SK-N-SH treated with all-trans-retinoic acid at 6 μM for 48 hours (cell line): ENCODE results near the gene SYVN1.

Experiments used
- ATAC-seq: fragments of 200-7000 bp; cut with Tn5 transposase; 3 replicates; pipeline ENCODE4 v1.9.1; 2020; ENCODE audit warnings: mild to moderate bottlenecking, moderate library complexity
- ARNTL ChIP-seq: fragments of 450-650 bp; formaldehyde crosslinking; IDR thresholded peaks from 2 replicates; pipeline ENCODE4 v1.5.0; 2020; ENCODE audit warnings: low read depth, mild to moderate bottlenecking, moderate library complexity, borderline replicate concordance
- BACH2 ChIP-seq: fragments of 250-450 bp; sonication (Bioruptor Pico); IDR thresholded peaks from 2 replicates; pipeline ENCODE4 v1.9.0; 2021; ENCODE audit warnings: mild to moderate bottlenecking, borderline replicate concordance
- CSDC2 ChIP-seq: fragments of 250-450 bp; sonication (Bioruptor Pico); IDR thresholded peaks from 2 replicates; pipeline ENCODE4 v1.5.0; 2020; ENCODE audit warnings: mild to moderate bottlenecking, moderate library complexity
- ESRRG ChIP-seq: fragments of 250-450 bp; sonication (Bioruptor Pico); IDR thresholded peaks from 2 replicates; pipeline ENCODE4 v1.6.1; 2021; ENCODE audit warnings: mild to moderate bottlenecking
- GLIS3 ChIP-seq: fragments of 250-450 bp; sonication (Bioruptor Pico); IDR thresholded peaks from 2 replicates; pipeline ENCODE4 v1.5.0; 2020; ENCODE audit warnings: mild to moderate bottlenecking, moderate library complexity
- ISL1 ChIP-seq: fragments of 250-450 bp; sonication (Bioruptor Pico); IDR thresholded peaks from 2 replicates; pipeline ENCODE4 v2.1.2; 2022; ENCODE audit warnings: mild to moderate bottlenecking, moderate library complexity
- OSR1 ChIP-seq: fragments of 250-450 bp; sonication (Bioruptor Pico); IDR thresholded peaks from 2 replicates; pipeline ENCODE4 v1.8.0; 2022; ENCODE audit warnings: moderate library complexity, mild to moderate bottlenecking, inconsistent platforms
- PPARA ChIP-seq: fragments of 250-450 bp; sonication (Bioruptor Pico); IDR thresholded peaks from 2 replicates; pipeline ENCODE4 v1.5.0; 2020; ENCODE audit warnings: mild to moderate bottlenecking, borderline replicate concordance
- RARB ChIP-seq: fragments of 250-450 bp; sonication (Bioruptor Pico); IDR thresholded peaks from 2 replicates; pipeline ENCODE4 v1.8.0; 2021; ENCODE audit warnings: mild to moderate bottlenecking, moderate library complexity
- SNAI2 ChIP-seq: fragments of 250-450 bp; sonication (Bioruptor Pico); IDR thresholded peaks from 2 replicates; pipeline ENCODE4 v1.5.0; 2020; ENCODE audit warnings: mild to moderate bottlenecking, moderate library complexity
- TCF4 ChIP-seq: fragments of 250-450 bp; sonication (Bioruptor Pico); IDR thresholded peaks from 2 replicates; pipeline ENCODE4 v1.8.0; 2021; ENCODE audit warnings: mild to moderate bottlenecking, moderate library complexity, borderline replicate concordance
- ZC3H10 ChIP-seq: fragments of 250-450 bp; sonication (Bioruptor Pico); IDR thresholded peaks from 2 replicates; pipeline ENCODE4 v1.5.1; 2021; ENCODE audit warnings: mild to moderate bottlenecking, moderate library complexity
- ZFP3 ChIP-seq: fragments of 250-450 bp; sonication (Bioruptor Pico); IDR thresholded peaks from 2 replicates; pipeline ENCODE4 v1.5.0; 2020; ENCODE audit warnings: mild to moderate bottlenecking, moderate library complexity
- ZFP30 ChIP-seq: fragments of 450-650 bp; formaldehyde crosslinking; IDR thresholded peaks from 2 replicates; pipeline ENCODE4 v1.5.0; 2022; ENCODE audit warnings: mild to moderate bottlenecking, moderate library complexity
- ZNF565 ChIP-seq: fragments of 450-650 bp; formaldehyde crosslinking; conservative IDR thresholded peaks from 2 replicates; pipeline ENCODE4 v1.5.0; 2020; ENCODE audit warnings: low read depth, mild to moderate bottlenecking, moderate library complexity
- ZNF70 ChIP-seq: fragments of 450-650 bp; formaldehyde crosslinking; IDR thresholded peaks from 2 replicates; pipeline ENCODE4 v1.5.0; 2020; ENCODE audit warnings: mild to moderate bottlenecking, moderate library complexity
- ZNF8 ChIP-seq: fragments of 450-650 bp; formaldehyde crosslinking; IDR thresholded peaks from 2 replicates; pipeline ENCODE4 v1.5.0; 2020; ENCODE audit warnings: mild to moderate bottlenecking, moderate library complexity
- TF ChIP-seq, protein P1 (sequence below): fragments of 250-450 bp; sonication (Bioruptor Pico); IDR thresholded peaks from 2 replicates; pipeline ENCODE4 v1.8.0; 2021; ENCODE audit warnings: low read depth, mild to moderate bottlenecking, moderate library complexity, borderline replicate concordance
- TF ChIP-seq, protein P2 (sequence below): fragments of 250-450 bp; sonication (Bioruptor Pico); IDR thresholded peaks from 2 replicates; pipeline ENCODE4 v1.5.0; 2020; ENCODE audit warnings: mild to moderate bottlenecking, moderate library complexity
- TF ChIP-seq, protein P3 (sequence below): fragments of 250-450 bp; sonication (Bioruptor Pico); IDR thresholded peaks from 2 replicates; pipeline ENCODE4 v1.5.1; 2021; ENCODE audit warnings: mild to moderate bottlenecking, moderate library complexity
- TF ChIP-seq, protein P4 (sequence below): fragments of 250-450 bp; sonication (Bioruptor Pico); IDR thresholded peaks from 2 replicates; pipeline ENCODE4 v1.8.0; 2020; ENCODE audit warnings: mild to moderate bottlenecking, moderate library complexity, borderline replicate concordance

SYVN1 gene

DNA sequence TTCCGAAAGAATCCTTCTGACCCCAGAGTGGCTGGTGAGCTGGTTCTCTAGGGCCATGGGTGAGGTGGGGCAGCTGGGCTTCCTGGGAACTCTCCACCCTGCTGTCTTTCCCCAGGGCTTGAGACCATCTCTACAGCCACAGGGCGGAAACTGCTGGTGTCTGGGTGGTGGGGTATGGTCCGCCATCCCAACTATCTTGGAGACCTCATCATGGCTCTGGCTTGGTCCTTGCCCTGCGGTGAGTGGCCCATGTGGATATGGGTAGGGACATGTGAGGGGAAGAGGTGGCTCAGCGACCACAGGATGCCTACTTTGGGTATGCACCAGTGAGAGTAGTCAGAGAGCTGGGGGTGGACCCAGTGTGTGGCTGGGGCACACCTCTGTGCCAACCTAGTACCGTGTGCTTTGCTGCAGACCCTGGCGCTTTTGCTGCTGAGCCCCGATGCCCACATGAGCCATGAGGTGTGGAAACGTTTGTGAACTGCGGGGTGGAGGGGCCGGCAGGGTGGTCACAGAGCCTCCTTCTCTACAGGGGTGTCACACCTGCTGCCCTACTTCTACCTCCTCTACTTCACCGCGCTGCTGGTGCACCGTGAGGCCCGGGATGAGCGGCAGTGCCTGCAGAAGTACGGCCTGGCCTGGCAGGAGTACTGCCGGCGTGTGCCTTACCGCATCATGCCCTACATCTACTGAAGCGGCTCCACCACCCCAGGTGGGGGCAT, 18.8 kb downstream of the SYVN1 start:
- TF ChIP-seq TCF4 = no peak
- no peak for TF ChIP-seq ZC3H10 (CRISPR knock-in tag)
- TF ChIP-seq, protein P1, sequence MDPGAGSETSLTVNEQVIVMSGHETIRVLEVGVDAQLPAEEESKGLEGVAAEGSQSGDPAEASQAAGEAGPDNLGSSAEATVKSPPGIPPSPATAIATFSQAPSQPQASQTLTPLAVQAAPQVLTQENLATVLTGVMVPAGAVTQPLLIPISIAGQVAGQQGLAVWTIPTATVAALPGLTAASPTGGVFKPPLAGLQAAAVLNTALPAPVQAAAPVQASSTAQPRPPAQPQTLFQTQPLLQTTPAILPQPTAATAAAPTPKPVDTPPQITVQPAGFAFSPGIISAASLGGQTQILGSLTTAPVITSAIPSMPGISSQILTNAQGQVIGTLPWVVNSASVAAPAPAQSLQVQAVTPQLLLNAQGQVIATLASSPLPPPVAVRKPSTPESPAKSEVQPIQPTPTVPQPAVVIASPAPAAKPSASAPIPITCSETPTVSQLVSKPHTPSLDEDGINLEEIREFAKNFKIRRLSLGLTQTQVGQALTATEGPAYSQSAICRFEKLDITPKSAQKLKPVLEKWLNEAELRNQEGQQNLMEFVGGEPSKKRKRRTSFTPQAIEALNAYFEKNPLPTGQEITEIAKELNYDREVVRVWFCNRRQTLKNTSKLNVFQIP (CRISPR knock-in tag) = no peak
- TF ChIP-seq, protein P2, sequence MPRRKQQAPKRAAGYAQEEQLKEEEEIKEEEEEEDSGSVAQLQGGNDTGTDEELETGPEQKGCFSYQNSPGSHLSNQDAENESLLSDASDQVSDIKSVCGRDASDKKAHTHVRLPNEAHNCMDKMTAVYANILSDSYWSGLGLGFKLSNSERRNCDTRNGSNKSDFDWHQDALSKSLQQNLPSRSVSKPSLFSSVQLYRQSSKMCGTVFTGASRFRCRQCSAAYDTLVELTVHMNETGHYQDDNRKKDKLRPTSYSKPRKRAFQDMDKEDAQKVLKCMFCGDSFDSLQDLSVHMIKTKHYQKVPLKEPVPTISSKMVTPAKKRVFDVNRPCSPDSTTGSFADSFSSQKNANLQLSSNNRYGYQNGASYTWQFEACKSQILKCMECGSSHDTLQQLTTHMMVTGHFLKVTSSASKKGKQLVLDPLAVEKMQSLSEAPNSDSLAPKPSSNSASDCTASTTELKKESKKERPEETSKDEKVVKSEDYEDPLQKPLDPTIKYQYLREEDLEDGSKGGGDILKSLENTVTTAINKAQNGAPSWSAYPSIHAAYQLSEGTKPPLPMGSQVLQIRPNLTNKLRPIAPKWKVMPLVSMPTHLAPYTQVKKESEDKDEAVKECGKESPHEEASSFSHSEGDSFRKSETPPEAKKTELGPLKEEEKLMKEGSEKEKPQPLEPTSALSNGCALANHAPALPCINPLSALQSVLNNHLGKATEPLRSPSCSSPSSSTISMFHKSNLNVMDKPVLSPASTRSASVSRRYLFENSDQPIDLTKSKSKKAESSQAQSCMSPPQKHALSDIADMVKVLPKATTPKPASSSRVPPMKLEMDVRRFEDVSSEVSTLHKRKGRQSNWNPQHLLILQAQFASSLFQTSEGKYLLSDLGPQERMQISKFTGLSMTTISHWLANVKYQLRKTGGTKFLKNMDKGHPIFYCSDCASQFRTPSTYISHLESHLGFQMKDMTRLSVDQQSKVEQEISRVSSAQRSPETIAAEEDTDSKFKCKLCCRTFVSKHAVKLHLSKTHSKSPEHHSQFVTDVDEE (CRISPR knock-in tag) = no peak
- TF ChIP-seq ISL1 (CRISPR knock-in tag) = no peak
- TF ChIP-seq SNAI2 (CRISPR knock-in tag) = no peak
- TF ChIP-seq ARNTL (CRISPR knock-in tag) = no peak
- ATAC-seq = no peak

DNA sequence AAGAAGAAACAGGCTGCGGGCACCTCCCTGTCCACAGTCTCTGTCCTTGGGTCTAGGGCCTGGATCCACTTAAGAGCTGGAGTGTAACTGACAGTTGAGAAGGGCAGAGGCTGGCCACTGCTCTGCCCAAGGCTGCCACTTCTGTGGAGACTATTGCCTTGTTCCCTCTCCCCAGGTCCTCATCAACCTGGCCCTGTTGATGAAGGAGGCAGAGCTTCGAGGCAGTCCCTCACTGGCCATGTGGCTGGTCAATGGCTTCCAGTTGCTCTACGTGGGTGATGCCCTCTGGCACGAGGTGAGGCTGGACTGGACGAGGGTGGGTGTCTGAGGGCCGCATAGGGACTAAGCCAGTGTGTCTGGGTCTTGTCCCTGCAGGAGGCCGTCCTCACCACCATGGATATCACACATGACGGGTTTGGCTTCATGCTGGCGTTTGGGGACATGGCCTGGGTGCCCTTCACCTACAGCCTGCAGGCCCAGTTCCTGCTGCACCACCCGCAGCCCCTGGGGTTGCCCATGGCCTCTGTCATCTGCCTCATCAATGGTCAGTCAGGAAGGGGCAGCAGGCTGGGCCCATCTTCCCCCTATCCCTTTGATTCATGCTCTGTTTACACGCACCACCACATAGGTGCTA, 19.7 kb downstream of the SYVN1 start:
- TF ChIP-seq ZFP3 (CRISPR knock-in tag) (no peak), ZNF565 (no peak), CSDC2 (CRISPR knock-in tag) (no peak), SNAI2 (CRISPR knock-in tag) (no peak), BACH2 (CRISPR knock-in tag) (no peak), TCF4 (no peak), RARB (no peak), OSR1 (CRISPR knock-in tag) (no peak)
- TF ChIP-seq, protein P2 (CRISPR knock-in tag) = no peak
- TF ChIP-seq, protein P3, sequence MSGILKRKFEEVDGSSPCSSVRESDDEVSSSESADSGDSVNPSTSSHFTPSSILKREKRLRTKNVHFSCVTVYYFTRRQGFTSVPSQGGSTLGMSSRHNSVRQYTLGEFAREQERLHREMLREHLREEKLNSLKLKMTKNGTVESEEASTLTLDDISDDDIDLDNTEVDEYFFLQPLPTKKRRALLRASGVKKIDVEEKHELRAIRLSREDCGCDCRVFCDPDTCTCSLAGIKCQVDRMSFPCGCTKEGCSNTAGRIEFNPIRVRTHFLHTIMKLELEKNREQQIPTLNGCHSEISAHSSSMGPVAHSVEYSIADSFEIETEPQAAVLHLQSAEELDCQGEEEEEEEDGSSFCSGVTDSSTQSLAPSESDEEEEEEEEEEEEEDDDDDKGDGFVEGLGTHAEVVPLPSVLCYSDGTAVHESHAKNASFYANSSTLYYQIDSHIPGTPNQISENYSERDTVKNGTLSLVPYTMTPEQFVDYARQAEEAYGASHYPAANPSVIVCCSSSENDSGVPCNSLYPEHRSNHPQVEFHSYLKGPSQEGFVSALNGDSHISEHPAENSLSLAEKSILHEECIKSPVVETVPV (CRISPR knock-in tag) = no peak
- TF ChIP-seq, protein P4, sequence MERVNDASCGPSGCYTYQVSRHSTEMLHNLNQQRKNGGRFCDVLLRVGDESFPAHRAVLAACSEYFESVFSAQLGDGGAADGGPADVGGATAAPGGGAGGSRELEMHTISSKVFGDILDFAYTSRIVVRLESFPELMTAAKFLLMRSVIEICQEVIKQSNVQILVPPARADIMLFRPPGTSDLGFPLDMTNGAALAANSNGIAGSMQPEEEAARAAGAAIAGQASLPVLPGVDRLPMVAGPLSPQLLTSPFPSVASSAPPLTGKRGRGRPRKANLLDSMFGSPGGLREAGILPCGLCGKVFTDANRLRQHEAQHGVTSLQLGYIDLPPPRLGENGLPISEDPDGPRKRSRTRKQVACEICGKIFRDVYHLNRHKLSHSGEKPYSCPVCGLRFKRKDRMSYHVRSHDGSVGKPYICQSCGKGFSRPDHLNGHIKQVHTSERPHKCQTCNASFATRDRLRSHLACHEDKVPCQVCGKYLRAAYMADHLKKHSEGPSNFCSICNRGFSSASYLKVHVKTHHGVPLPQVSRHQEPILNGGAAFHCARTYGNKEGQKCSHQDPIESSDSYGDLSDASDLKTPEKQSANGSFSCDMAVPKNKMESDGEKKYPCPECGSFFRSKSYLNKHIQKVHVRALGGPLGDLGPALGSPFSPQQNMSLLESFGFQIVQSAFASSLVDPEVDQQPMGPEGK = no peak
- TF ChIP-seq, protein P1 (CRISPR knock-in tag) = no peak
- ATAC-seq = no peak

DNA sequence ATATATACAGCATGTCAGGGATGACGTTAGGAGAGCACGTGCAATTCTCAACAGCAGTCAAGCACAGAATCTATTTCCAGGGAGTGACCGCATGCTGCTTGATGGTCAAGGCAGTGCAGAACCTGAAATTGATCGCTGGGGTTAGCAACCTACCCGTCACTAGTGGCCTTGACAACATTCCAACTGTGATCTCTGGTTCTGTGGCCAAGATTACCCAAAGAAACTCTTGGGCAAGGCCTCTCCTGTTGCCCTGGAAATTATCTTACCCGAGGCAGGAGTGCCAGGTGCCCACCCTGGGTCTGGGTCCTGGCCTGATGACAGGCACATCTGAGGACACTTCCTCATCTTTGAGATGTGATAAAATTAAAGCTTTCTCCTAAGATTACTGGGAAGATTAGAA, 20.5 kb downstream of the SYVN1 start:
- TF ChIP-seq ESRRG (no peak), PPARA (CRISPR knock-in tag) (no peak), CSDC2 (CRISPR knock-in tag) (no peak), ZNF565 (no peak), ZNF8 (CRISPR knock-in tag) (no peak), GLIS3 (CRISPR knock-in tag) (no peak), ZNF70 (CRISPR knock-in tag) (no peak), BACH2 (CRISPR knock-in tag) (no peak), SNAI2 (CRISPR knock-in tag) (no peak), ARNTL (CRISPR knock-in tag) (no peak), ZC3H10 (CRISPR knock-in tag) (no peak), ZFP30 (CRISPR knock-in tag) (no peak)
- TF ChIP-seq, protein P3 (CRISPR knock-in tag) = no peak
- ATAC-seq = no peak
